Fibroblast of skin of abdomen (primary cell): ENCODE results near the gene SPDL1.

Experiments
- DNase-seq: peaks from one replicate; pipeline ENCODE4 v3.0.0-alpha.2; 2013

The SPDL1 gene

GRCh38 chr5:169634606-169635005 lies 51.0 kb downstream of the SPDL1 start:
- DNase-seq: no peak

- no peak for DNase-seq
Measured at GRCh38 chr5:169635936-169636335, 52.4 kb downstream of the SPDL1 start.

GRCh38 chr5:169636477-169637084 lies 53.0 kb downstream of the SPDL1 start:
- no peak for DNase-seq

- DNase-seq: no peak
Measured at GRCh38 chr5:169637085-169637548, 53.5 kb downstream of the SPDL1 start, which contains the start of gene DOCK2. DOCK2 (plus strand) TSS chr5:169637275; CDS start chr5:169637327, 52 bp downstream.

GRCh38 chr5:169637549-169638121 lies 54.1 kb downstream of the SPDL1 start:
- DNase-seq: no peak

- DNase-seq: peak; percentile 41
Measured at GRCh38 chr5:169641253-169641652, 57.7 kb downstream of the SPDL1 start.

- no peak for DNase-seq
Measured at GRCh38 chr5:169646856-169647255, 63.3 kb downstream of the SPDL1 start.

GRCh38 chr5:169647566-169647965 lies 64.0 kb downstream of the SPDL1 start:
- no peak for DNase-seq

GRCh38 chr5:169648725-169649310 lies 65.2 kb downstream of the SPDL1 start:
- DNase-seq: peak; percentile 40

GRCh38 chr5:169649486-169649885 lies 65.9 kb downstream of the SPDL1 start:
- no peak for DNase-seq

GRCh38 chr5:169650701-169651331 lies 67.2 kb downstream of the SPDL1 start:
- DNase-seq: peak; percentile 68

GRCh38 chr5:169651526-169651925 lies 68.0 kb downstream of the SPDL1 start:
- DNase-seq: no peak

GRCh38 chr5:169652057-169652456 lies 68.5 kb downstream of the SPDL1 start:
- no peak for DNase-seq

- no peak for DNase-seq
Measured at GRCh38 chr5:169653091-169653490, 69.5 kb downstream of the SPDL1 start.
